Measurements from ENCODE around the gene TRIM72. TPM values are rescaled to one million over a fixed set of nuclear protein-coding genes. Genes with fewer than 3 reads are reported as not detected.
A peak's percentile ranks its signal among the peaks of the same experiment; 100 is the strongest.

The TRIM72 gene
- total RNA-seq, 4 donors from 2014 or later: 0.15 to 0.17 TPM; not detected in 2

- Histone ChIP-seq H3K27me3 (no peaks in the 10 kb centered on the region), H3K4me1 (peaks cover 9% of the 10 kb centered on the region), H3K27ac (no peak overlapping the region), H3K9me3 (no peaks in the 10 kb centered on the region), H3K36me3 (no peaks in the 10 kb centered on the region), H3K4me3 (no peak overlapping the region)
- DNase-seq (ENCODE audit: low spot score in 2 of 2): no peak
- no peak for TF ChIP-seq POLR2AphosphoS5 (IDR thresholded peaks at IDR 0.05)
- TF ChIP-seq EP300 (IDR thresholded peaks at IDR 0.05): no peak
- TF ChIP-seq POLR2A (IDR thresholded peaks at IDR 0.05): no peak
- no peak for TF ChIP-seq CTCF (IDR thresholded peaks at IDR 0.05)
- 92% methylated on average over 3 of the region's 3 CpGs for WGBS
Observed at GRCh38 chr16:31246296-31246695, 32.4 kb downstream of the TRIM72 start.

- Histone ChIP-seq H3K36me3 (no peaks in the 10 kb centered on the region), H3K27ac (no peak overlapping the region), H3K4me3 (no peak overlapping the region), H3K9me3 (no peaks in the 10 kb centered on the region), H3K27me3 (no peaks in the 10 kb centered on the region), H3K4me1 (peaks cover 16% of the 10 kb centered on the region)
- no peak for DNase-seq (ENCODE audit: low spot score in 2 of 2)
- TF ChIP-seq POLR2AphosphoS5 (IDR thresholded peaks at IDR 0.05): no peak
- no peak for TF ChIP-seq CTCF (IDR thresholded peaks at IDR 0.05)
- no peak for TF ChIP-seq EP300 (IDR thresholded peaks at IDR 0.05)
- no peak for TF ChIP-seq POLR2A (IDR thresholded peaks at IDR 0.05)
- WGBS: 48% methylated on average over 5 of the region's 5 CpGs
Observed at GRCh38 chr16:31248344-31248743, 34.4 kb downstream of the TRIM72 start.

- Histone ChIP-seq H3K27ac (no peak overlapping the region), H3K9me3 (no peaks in the 10 kb centered on the region), H3K4me3 (no peak overlapping the region), H3K4me1 (peaks cover 24% of the 10 kb centered on the region), H3K36me3 (no peaks in the 10 kb centered on the region), H3K27me3 (no peaks in the 10 kb centered on the region)
- TF ChIP-seq CTCF (IDR thresholded peaks at IDR 0.05): no peak
- TF ChIP-seq POLR2AphosphoS5 (IDR thresholded peaks at IDR 0.05): no peak
- no peak for TF ChIP-seq EP300 (IDR thresholded peaks at IDR 0.05)
- no peak for TF ChIP-seq POLR2A (IDR thresholded peaks at IDR 0.05)
- no peak for DNase-seq (ENCODE audit: low spot score in 2 of 2)
- 85% methylated on average over 7 of the region's 7 CpGs for WGBS
Observed at GRCh38 chr16:31250782-31251384, 37.0 kb downstream of the TRIM72 start.

GRCh38 chr16:31251435-31251834 lies 37.5 kb downstream of the TRIM72 start:
- 96% methylated on average over 5 of the region's 5 CpGs for WGBS

DNA sequence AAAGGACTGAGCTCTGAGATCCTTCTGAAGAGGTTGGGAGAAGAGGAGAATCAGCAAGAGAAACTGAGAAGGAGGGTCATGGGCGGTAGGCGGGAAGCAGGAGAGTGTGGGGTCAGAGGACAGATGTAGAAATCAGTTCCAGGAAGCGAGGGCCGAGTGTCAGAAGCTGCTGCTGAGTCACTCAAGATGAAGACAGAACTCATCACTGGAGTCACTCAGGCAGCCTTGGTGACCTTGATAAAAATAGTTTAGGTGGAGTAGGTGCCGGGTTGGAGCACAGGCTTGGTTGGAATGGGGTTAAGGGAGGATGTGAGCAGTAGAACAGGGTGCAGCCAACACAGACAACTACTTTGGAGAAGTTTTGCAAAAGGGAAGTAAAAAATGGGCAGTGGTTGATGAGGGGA lies 39.7 kb downstream of the TRIM72 start:
- 33% methylated on average over 5 of the region's 5 CpGs for whole genome bisulfite sequencing
- H3K4me1 ChIP-seq: peaks cover 21% of the 10 kb centered on the region
- H3K27ac ChIP-seq: peak overlapping the region; percentile 3
- H3K27me3 ChIP-seq: no peaks in the 10 kb centered on the region
- no peak for DNase-seq (ENCODE audit: low spot score in 2 of 2)
- no peak overlapping the region for H3K4me3 ChIP-seq
- TF ChIP-seq EP300 (IDR thresholded peaks at IDR 0.05): no peak
- TF ChIP-seq POLR2AphosphoS5 (IDR thresholded peaks at IDR 0.05): no peak
- no peak for TF ChIP-seq CTCF (IDR thresholded peaks at IDR 0.05)
- TF ChIP-seq POLR2A (IDR thresholded peaks at IDR 0.05): no peak
- no peaks in the 10 kb centered on the region for H3K36me3 ChIP-seq
- no peaks in the 10 kb centered on the region for H3K9me3 ChIP-seq

More at GRCh38 chr16:31251435-31251834, 37.5 kb downstream of the TRIM72 start:
- Histone ChIP-seq H3K27ac (no peak overlapping the region), H3K4me3 (no peak overlapping the region), H3K36me3 (no peaks in the 10 kb centered on the region), H3K4me1 (peaks cover 24% of the 10 kb centered on the region), H3K9me3 (no peaks in the 10 kb centered on the region), H3K27me3 (no peaks in the 10 kb centered on the region)
- no peak for TF ChIP-seq POLR2AphosphoS5 (IDR thresholded peaks at IDR 0.05)
- no peak for TF ChIP-seq POLR2A (IDR thresholded peaks at IDR 0.05)
- no peak for TF ChIP-seq EP300 (IDR thresholded peaks at IDR 0.05)
- no peak for TF ChIP-seq CTCF (IDR thresholded peaks at IDR 0.05)
- no peak for DNase-seq (ENCODE audit: low spot score in 2 of 2)
